ENCODE results near the gene SLC16A11.
"Not testable (repeated sequence)": the region's sequence is repeated elsewhere in the genome, so short reads cannot be mapped to it uniquely, and the experiment has no call there.

DNA sequence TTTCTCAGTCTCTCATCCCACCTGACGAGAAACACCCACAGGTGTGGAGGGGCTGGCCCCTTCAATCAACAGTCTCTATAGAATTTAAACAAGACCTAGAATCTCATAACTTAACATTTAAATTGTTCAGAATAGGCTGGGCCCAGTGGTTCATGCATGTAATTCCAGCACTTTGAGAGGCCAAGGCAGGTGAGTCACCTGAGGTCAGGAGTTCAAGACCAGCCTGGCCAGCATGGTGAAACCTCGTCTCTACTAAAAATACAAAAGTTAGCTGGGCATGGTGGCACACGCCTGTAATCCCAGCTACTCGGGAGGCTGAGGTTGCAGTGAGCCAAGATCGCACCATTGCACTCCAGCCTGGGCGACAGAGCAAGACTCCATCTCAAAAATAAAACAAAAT lies 45.7 kb upstream of the SLC16A11 start:
- TF ChIP-seq, protein P1, sequence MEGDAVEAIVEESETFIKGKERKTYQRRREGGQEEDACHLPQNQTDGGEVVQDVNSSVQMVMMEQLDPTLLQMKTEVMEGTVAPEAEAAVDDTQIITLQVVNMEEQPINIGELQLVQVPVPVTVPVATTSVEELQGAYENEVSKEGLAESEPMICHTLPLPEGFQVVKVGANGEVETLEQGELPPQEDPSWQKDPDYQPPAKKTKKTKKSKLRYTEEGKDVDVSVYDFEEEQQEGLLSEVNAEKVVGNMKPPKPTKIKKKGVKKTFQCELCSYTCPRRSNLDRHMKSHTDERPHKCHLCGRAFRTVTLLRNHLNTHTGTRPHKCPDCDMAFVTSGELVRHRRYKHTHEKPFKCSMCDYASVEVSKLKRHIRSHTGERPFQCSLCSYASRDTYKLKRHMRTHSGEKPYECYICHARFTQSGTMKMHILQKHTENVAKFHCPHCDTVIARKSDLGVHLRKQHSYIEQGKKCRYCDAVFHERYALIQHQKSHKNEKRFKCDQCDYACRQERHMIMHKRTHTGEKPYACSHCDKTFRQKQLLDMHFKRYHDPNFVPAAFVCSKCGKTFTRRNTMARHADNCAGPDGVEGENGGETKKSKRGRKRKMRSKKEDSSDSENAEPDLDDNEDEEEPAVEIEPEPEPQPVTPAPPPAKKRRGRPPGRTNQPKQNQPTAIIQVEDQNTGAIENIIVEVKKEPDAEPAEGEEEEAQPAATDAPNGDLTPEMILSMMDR (conservative IDR thresholded peaks at IDR 0.05; ENCODE audit: low read length) = not testable (repeated sequence)
- not testable (repeated sequence) for TF ChIP-seq EZH2phosphoT487 (IDR thresholded peaks at IDR 0.05; ENCODE audit: borderline replicate concordance)

Data from Loucy (cell line).